GM10248 (cell line): ENCODE results near the gene MAML3.

Source experiments
- CTCF ChIA-PET: fragments of 300-600 bp; sonication (Branson Sonifier 250); formaldehyde crosslinking; extraction: SDS; loops from one replicate; lab custom pipeline; 2021; ENCODE audit warnings: antibody characterized with exemption; lab: Yijun Ruan, JAX
- POLR2A ChIA-PET: fragments of 350-650 bp; sonication (Branson Sonifier 250); formaldehyde crosslinking; extraction: SDS; loops from one replicate; lab custom pipeline; 2020; ENCODE audit warnings: antibody characterized with exemption; lab: Yijun Ruan, JAX
- DNase-seq: peaks from one replicate; pipeline ENCODE4 v3.0.0; 2012; ENCODE audit errors: extremely low spot score
- TF ChIP-seq, protein P1 (sequence below): IDR thresholded peaks from 2 replicates; pipeline ENCODE4 v1.5.1; 2012; ENCODE audit warnings: mild to moderate bottlenecking, low read depth; ENCODE audit errors: extremely low read depth, missing control alignments, control extremely low read depth

The MAML3 gene

DNA sequence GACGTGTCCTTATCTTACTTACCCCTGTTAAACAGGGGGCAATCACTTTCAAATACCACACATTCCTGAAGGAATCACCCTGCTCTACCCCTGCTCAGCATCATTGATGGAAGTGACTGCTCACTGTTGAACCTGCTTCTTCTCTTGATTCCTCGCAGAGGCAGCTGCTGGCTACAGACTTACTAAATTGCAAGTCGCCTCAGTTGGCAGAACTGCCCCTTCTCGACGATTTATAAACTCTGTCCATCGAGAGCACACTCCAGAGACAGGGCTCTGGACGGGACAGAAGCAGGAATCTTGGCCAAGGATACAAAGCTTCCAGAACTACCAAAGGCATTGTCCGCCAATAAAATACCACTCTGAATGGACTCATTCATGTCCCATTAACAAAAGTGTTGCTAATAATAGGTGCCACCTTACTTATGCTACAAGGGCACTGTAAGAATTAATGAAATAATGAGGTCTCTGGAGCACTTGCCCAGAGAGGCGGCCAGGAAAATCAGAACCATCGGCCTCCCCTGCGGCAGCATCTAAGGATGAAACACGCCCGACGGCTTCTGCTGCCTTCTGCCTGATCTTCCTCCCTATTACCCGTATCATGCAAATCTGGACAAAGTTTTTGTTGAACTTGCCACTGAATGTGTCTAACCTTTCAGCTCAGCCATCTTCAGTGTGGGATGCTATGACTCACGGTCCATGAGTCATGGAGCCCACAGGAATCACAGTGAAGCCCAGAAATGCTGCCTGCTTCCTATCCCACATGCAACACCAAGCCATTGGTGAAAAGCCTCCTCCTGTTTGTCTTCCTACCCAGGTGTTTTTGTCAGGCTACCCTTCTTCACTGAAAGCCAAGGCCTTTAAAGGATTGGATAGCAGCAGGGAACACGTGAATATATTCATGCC is 164.9 kb downstream of the MAML3 start:
- CTCF ChIA-PET: no interaction called here
- TF ChIP-seq, protein P1, sequence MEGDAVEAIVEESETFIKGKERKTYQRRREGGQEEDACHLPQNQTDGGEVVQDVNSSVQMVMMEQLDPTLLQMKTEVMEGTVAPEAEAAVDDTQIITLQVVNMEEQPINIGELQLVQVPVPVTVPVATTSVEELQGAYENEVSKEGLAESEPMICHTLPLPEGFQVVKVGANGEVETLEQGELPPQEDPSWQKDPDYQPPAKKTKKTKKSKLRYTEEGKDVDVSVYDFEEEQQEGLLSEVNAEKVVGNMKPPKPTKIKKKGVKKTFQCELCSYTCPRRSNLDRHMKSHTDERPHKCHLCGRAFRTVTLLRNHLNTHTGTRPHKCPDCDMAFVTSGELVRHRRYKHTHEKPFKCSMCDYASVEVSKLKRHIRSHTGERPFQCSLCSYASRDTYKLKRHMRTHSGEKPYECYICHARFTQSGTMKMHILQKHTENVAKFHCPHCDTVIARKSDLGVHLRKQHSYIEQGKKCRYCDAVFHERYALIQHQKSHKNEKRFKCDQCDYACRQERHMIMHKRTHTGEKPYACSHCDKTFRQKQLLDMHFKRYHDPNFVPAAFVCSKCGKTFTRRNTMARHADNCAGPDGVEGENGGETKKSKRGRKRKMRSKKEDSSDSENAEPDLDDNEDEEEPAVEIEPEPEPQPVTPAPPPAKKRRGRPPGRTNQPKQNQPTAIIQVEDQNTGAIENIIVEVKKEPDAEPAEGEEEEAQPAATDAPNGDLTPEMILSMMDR: no peak
- POLR2A ChIA-PET: no interaction called here
- DNase-seq: no peak

DNA sequence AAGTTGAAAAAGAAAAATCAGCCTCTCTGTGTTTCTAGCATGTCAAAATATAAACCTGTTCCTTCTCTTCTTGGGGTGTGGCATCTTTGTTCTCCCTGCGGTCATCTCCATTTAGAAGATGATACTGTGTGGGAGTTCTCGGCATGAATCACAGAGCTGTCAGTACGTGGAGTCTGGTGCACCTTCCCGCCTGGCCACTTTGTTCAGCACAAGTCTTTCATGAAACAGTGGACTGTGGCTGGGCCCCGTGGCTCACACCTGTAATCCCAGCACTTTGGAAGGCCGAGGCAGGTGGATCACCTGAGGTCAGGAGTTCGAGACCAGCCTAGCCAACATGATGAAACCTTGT is 166.5 kb downstream of the MAML3 start:
- TF ChIP-seq, protein P1: no peak
- POLR2A ChIA-PET: no interaction called here
- DNase-seq: no peak
- CTCF ChIA-PET: no interaction called here

DNA sequence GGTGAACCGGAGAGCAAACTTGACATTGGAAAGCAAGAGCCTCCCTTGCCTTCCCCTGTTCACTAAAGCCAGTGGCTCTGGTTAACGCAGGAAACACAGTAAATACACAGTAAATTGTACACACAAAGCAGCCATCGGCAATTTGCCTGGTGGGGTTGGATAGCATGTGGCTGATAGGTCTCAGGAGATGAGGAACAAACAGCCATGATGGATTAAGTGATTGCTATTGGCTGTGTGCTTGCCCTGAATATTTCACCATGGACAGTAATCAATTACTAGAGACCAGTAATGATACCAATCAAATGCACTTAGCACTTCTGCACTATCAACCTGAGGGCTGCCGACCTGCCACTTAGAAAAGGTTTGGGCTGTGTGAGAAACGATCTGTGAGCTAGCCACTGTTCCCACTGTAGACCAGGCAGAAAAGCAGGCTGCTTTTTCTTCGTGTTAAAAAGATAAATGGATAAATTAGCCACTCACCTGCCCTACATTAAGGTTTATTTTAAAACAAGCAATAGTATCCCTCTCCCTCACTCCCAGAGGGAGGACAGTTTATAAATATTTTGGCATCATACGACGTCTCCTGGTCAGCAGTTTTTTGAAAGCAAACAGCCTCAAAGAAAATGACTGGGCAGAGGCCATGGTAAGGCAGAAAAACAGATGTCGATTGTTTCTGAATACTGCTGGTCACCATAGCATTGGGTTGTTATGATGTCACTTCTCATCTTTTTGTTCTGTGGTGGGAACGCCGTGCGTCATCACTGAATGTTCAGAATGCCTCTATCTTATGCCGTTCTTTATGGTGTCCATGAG is 167.1 kb downstream of the MAML3 start:
- TF ChIP-seq, protein P1: no peak
- ChIA-PET POLR2A (no interaction called here), CTCF (no interaction called here)
- no peak for DNase-seq

DNA sequence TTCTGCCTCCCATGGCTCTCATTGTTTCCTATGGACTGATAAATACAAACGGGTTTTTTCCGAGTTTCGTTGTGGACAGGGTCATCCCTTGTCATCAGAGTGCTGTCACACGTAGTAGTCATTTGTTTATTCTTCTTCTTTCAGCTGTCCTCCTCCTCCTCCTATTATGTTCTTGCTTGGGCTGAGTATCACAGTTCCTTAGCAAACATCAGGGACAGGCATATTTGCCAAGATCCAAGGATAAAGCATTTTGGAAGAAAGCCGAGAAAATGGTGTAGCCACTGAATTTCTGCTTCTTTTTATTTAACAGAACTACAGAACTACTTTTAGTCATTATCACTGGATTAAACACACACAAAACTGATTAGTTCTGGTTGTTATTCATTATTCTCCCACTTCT is 167.9 kb downstream of the MAML3 start:
- CTCF ChIA-PET: interaction anchor here (1.2 kb wide), 1 partner anchor 13 kb away, joined by 3 read pairs; no protein-coding TSS in a partner anchor
- POLR2A ChIA-PET: no interaction called here
- DNase-seq: no peak
- TF ChIP-seq, protein P1: no peak

DNA sequence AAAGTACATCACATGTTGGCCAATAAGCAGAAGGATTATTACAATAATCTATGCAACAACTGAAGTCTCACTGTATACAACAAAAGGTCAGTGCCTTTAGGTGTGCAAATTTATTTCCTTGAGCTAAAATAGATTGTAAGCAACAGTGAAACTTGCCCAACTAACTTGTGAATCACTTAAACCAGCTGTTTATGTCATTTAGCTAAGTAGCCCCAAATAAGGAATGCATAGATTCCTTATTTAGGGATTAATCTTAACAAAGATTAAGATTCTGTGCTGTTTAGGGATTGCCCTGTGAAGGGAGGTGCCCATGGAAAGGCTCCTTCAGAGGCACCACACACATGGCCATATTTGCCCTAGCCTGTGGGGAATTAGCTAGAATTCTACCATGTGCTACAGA is 168.6 kb downstream of the MAML3 start:
- TF ChIP-seq, protein P1: no peak
- CTCF ChIA-PET: interaction anchor here (1.1 to 1.4 kb wide), 4 partner anchors 13 to 27 kb away, joined by 3 to 4 read pairs (median 4); no protein-coding TSS in a partner anchor
- no peak for DNase-seq
- POLR2A ChIA-PET: no interaction called here

DNA sequence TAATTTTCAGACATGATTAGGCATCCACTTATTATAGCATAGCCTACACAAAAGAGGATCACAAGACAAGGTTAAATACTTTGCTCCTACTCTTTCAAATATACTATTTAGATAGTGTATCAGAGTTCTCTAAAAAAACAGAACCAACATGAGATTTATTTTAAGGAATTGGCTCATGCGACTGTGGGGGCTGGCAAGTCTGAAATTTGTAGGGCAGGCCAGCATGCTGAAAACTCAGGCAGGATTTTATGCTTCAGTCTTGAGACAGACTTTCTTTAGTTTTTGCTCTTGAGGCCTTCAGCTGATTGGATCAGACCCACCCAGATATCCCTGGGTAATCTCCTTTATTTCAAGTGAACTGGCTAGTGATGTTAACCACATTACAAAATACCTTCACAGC is 169.5 kb downstream of the MAML3 start:
- DNase-seq: no peak
- ChIA-PET POLR2A (no interaction called here), CTCF (interaction anchor here (1.3 to 1.4 kb wide), 2 partner anchors 19 to 24 kb away, joined by 4 read pairs; no protein-coding TSS in a partner anchor)
- TF ChIP-seq, protein P1: no peak
